HG03039 (cell line): ENCODE measurements around the gene SLC38A7.
"Not testable (repeated sequence)": the region's sequence is repeated elsewhere in the genome, so short reads cannot be mapped to it uniquely, and the experiment has no call there.

Source experiments
- ATAC-seq: cut with Tn5 transposase; IDR thresholded peaks from one replicate; pipeline ENCODE4 v1.9.1; 2021; ENCODE audit warnings: mild to moderate bottlenecking, moderate library complexity; ENCODE audit not compliant: unreplicated experiment

Gene SLC38A7

DNA sequence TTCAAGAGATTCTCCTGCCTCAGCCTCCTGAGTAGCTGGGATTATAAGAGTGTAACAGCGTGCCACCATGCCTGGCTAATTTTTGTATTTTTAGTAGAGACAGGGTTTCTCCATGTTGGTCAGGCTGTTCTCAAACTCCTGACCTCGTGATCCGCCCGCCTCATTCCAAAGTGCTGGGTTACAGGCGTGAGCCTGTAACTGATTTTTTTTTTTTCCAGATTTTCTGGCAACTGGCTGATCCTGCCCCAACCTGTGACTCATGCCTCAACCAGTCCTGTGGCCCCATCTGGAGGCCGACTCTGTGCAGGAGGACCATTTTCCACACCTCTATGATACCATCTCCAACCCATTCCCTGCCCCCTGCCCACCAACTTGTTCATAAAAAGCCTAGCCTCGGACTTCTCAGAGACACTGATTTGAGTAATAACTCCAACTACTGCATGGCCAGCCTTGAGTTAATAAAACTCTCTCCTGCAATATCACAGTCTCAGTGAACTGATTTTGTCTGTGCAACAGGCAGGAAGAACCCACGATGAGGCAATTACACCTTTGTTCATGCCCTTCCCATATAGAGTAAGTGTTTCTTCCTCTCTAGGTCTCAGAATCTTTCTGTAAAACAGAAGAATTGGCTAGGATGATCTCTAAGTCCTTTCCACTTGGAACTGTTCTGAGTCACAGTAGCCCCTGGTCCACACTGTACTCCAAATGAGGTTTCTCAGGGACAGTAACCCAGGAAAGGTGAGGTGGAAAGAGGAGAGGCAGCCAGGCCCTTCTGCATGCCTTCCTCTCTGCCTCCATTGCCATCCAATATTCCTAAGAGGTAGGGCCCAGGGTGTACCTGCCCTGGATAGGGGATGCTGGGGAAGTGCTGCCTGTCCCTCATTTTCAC lies 46.2 kb downstream of the SLC38A7 start:
- ATAC-seq, result no peak

- ATAC-seq, result not testable (repeated sequence)
Observed at GRCh38 chr16:58637021-58637420, 47.5 kb downstream of the SLC38A7 start.

- ATAC-seq, result no peak
Observed at GRCh38 chr16:58636466-58636865, 48.1 kb downstream of the SLC38A7 start.

DNA sequence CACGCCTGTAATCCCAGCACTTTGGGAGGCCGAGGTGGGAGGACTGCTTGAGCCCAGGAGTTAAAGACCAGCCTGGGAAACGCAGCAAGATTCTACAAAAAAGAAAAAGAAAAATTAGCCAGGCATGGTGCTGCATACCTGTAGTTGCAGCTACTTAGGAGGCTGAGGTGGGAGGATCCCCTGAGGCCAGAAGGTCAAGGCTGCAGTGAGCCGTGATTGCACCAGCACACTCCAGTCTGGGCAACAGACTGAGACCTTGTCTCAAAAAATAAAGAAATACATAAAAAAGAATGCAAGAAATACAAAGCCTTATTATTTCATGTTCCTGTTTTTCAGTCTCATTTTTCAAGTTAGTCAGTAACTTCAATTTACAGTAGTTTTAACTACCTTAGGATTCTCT lies 49.1 kb downstream of the SLC38A7 start:
- ATAC-seq, result no peak

DNA sequence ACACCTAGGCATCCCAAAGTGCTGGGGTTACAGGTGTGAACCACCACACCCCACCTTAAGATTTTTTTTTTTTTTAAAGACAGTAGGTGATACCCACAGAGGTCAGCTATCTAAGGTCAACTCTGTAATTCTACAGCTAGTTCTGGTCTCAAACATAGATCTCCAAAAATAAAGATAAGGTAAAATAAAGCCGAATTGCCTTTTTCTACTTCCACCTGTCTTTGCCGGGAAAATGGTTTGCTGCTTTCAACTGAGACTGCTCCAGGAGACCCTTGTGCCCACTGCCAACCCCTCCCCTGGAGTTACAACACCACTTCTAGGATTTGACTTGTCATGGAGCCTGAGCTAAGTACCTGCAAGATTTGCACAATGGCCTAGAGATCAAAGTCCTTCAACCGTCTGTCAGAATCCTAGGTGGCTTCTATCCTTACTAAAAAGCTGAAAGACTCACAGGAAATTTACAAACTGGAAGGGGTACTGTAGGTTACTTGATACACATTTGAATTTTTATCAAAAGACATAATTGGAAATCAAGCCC lies 50.2 kb downstream of the SLC38A7 start:
- ATAC-seq, result no peak

DNA sequence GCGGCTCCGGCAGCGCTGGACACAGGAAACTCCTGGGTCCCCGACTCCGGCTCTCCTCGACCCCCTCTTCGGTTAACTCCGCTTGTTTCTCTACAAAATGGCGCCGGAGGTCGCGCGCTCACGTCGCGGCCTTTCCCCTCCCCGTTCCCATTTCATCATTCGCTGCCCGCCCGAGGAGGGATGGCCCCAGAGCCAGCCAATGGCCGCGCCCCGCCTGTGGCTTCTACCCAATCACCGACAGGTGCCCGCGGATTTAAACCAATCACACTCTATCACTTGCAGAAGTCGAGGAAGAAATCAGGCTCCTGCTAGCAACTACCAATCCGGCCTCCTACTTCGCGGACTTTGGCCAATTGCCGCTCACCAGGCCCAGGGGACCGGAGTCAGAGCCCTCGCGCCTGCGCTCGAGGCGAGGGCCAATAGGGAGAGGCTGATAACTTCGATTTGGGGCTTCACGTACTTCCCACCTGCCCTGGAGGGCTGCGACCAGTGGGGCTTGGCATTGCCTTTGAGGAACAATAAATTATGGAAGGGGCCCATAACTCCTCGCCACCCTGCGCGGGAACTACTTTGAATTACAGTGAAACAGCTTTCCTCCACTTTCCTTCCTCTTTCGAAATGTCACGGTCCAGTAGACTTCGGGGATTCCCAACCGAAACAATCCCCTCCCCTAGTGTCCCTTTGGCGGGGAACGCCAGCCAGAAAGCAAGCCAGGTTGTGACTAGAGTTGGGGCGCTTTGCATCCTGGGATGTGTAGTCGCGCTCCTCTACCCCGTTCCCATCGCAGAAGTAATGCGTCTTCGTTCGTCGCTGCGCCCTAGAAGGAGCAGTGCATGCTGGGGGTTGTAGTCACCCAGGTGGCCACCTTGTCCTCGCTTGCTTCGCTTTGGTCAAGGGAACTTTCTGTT lies 54.6 kb downstream of the SLC38A7 start, which contains the start of gene CNOT1:
TSS of gene CNOT1 (minus strand) at position 94 of the 908 bp plus-strand sequence. CDS start 30,489 bp downstream, outside the sequence.
- peak; percentile 89 for ATAC-seq

- no peak for ATAC-seq
Observed at GRCh38 chr16:58628845-58629732, 55.5 kb downstream of the SLC38A7 start.

GRCh38 chr16:58624209-58624608 lies 60.4 kb downstream of the SLC38A7 start:
- ATAC-seq, result no peak

DNA sequence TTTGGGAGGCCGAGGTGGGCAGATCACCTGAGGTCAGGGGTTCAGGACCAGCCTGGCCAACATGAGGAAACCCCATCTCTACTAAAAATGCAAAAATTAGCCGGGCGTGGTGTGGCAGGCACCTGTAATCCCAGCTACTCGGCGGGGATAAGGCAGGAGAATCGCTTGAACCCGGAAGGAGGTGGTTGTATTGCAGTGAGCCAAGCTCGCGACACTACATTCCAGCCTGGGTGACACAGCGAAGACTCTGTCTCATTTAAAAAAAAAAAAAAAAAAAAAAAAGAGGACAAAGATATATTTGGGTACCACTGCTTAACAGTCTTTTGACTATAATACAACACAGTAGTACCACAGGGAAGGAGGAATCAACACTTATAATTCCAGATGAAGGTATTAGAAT lies 64.2 kb downstream of the SLC38A7 start:
- ATAC-seq, result no peak

GRCh38 chr16:58615280-58615679 lies 69.3 kb downstream of the SLC38A7 start:
- no peak for ATAC-seq
